ENCODE measurements around the gene LRFN3. TPM values are rescaled to one million over a fixed set of nuclear protein-coding genes. Genes with fewer than 3 reads are reported as not detected.
"Not testable (repeated sequence)": the region's sequence is repeated elsewhere in the genome, so short reads cannot be mapped to it uniquely, and the experiment has no call there.

Gene LRFN3
- total and polyA plus RNA-seq, 2 of the 4 experiments (the other 2 are of a cell fraction), result 0.36 to 4.8 TPM

DNA sequence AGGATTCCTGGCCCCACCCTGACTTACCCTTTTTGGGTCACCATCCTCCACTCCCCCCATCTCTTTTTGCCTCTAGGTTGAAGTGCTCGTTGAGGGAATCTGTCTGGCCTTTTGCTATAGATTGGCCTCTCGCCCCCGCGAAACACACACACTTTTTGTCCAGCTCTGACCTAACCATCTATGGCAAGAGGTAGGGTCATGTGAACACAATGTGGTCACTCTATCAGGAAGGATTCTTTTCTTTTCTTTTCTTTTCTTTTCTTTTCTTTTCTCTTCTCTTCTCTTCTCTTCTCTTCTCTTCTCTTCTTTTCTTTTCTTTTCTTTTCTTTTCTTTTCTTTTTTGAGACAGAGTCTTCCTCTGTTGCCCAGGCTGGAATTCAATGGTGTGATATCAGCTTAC lies 44.8 kb downstream of the LRFN3 start:
- H2BK5ac ChIP-seq (ENCODE audit: low read depth, low read length, poor library complexity, severe bottlenecking); H4K5ac ChIP-seq (ENCODE audit: low read depth, low read length); H3K4me3 ChIP-seq (ENCODE audit: insufficient read depth, low read depth, low read length); ATAC-seq (ENCODE audit: low read depth); H3K36me3 ChIP-seq (ENCODE audit: control insufficient read depth, insufficient read depth, low read length); H3K4ac ChIP-seq (ENCODE audit: low read depth, low read length); dilution Hi-C loops (cut with HindIII; ENCODE audit: low sequenced_read_pairs, unreplicated experiment); H4K8ac ChIP-seq (ENCODE audit: low read depth in 2 of 2, low read length in 2 of 2); H3K4me2 ChIP-seq (ENCODE audit: low read depth, low read length); POLR2A ChIA-PET (ENCODE audit: unreplicated experiment); H3K9ac ChIP-seq (ENCODE audit: low read depth, low read length); H3K14ac ChIP-seq (replicated peaks; ENCODE audit: low read depth, low read length); H2BK20ac ChIP-seq (ENCODE audit: low read depth, low read length); H2AFZ ChIP-seq (replicated peaks; ENCODE audit: low read length, poor library complexity); H3K9me1 ChIP-seq (ENCODE audit: insufficient read depth, low read length); H3K27ac ChIP-seq (ENCODE audit: insufficient read depth, low read length); H3K23ac ChIP-seq (ENCODE audit: low read depth, low read length); CTCF ChIA-PET; H3K4me1 ChIP-seq (ENCODE audit: control insufficient read depth, insufficient read depth, low read length); H3K9me3 ChIP-seq (ENCODE audit: control insufficient read depth, insufficient read depth, low read length); DNase-seq; H3K18ac ChIP-seq (ENCODE audit: low read depth, low read length); H4K20me1 ChIP-seq (ENCODE audit: insufficient read depth, low read length); H2AK9ac ChIP-seq (replicated peaks; ENCODE audit: low read depth, low read length, poor library complexity); H4K91ac ChIP-seq (ENCODE audit: insufficient read depth, low read depth, low read length); BruUV-seq (replicated peaks); H2AK5ac ChIP-seq (ENCODE audit: low read depth, low read length); in situ Hi-C loops (cut with MboI; ENCODE audit: low sequenced_read_pairs); H3K56ac ChIP-seq (ENCODE audit: extremely low read depth, insufficient read depth, low read length); H2BK120ac ChIP-seq (ENCODE audit: low read depth, low read length); H2BK15ac ChIP-seq (ENCODE audit: low read depth, low read length); intact Hi-C loops (cut with micrococcal nuclease); H3K79me1 ChIP-seq (ENCODE audit: low read depth in 1 of 2, low read length in 2 of 2): not testable (repeated sequence)
- peaks cover 25% of the 10 kb centered on the region for H3K27me3 ChIP-seq (ENCODE audit: control insufficient read depth, insufficient read depth, low read length)
- no CpG with 5 or more reads among the region's 4 CpGs for WGBS, 2 experiments (ENCODE audit: extremely low coverage in 2 of 2, insufficient read length in 1 of 2)
